GM12891 (cell line): Measurements from ENCODE around the gene MAPKBP1.

Experiments
- DNase-seq: peaks from one replicate; pipeline ENCODE4 v3.0.0; 2011; ENCODE audit warnings: low spot score; ENCODE audit not compliant: insufficient read length
- FAIRE-seq: peaks from 2 replicates; lab custom pipeline; 2011; peaks lifted over from hg19 to GRCh38; lab: Jason Lieb, UNC
- PAX5 ChIP-seq: IDR thresholded peaks from 2 replicates; pipeline ENCODE4 v1.6.1; 2011; ENCODE audit warnings: low read length, moderate library complexity, mild to moderate bottlenecking; ENCODE audit not compliant: insufficient read depth, severe bottlenecking
- POLR2A ChIP-seq: IDR thresholded peaks from 2 replicates; pipeline ENCODE4 v1.6.1; 2011; ENCODE audit warnings: low read depth, low read length, control low read depth
- POLR2AphosphoS5 ChIP-seq: IDR thresholded peaks from 2 replicates; pipeline ENCODE4 v1.6.1; 2011; ENCODE audit warnings: low read depth, low read length, control low read depth
- POU2F2 ChIP-seq: IDR thresholded peaks from 2 replicates; pipeline ENCODE4 v1.6.1; 2011; ENCODE audit warnings: low read depth, mild to moderate bottlenecking, control low read depth, low read length, moderate library complexity
- SPI1 ChIP-seq: IDR thresholded peaks from 2 replicates; pipeline ENCODE4 v1.6.1; 2011; ENCODE audit warnings: low read depth, low read length, control low read depth
- TAF1 ChIP-seq: IDR thresholded peaks from 2 replicates; pipeline ENCODE4 v1.6.1; 2011; ENCODE audit warnings: low read depth, low read length, control low read depth

The MAPKBP1 gene

DNA sequence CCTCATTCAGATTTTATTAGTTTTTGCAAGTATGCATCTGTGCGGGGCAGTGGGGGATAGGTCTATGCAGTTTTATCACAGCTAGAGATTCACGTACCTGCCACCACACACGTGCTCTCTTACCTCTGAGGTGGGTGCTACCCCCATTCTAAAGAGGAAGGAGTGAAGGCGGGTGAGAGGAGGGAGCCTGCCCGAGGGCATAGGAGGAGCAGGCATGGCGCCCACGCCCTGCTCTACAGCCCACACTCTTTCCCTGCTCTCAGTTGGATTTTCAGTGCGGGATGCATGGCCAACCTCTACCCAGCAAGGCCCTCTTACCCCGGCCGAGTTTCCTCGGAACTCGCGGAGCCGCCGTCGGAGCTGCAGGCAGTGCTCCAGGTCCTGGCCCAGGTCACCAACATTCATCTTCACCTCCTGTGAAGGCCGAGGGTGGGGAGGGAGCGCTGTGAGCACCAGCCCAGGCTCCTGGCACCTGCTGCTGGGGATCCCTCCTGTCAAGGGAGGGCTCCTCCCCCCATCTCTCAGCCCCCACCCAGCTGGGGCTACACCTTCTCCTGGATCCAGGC lies 91.3 kb downstream of the MAPKBP1 start:
- no peak for DNase-seq
- no peak for TF ChIP-seq PAX5
- TF ChIP-seq POU2F2, result no peak
- no peak for TF ChIP-seq POLR2A
- TF ChIP-seq TAF1, result no peak
- no peak for TF ChIP-seq POLR2AphosphoS5
- TF ChIP-seq SPI1, result no peak
- no peak for FAIRE-seq

DNA sequence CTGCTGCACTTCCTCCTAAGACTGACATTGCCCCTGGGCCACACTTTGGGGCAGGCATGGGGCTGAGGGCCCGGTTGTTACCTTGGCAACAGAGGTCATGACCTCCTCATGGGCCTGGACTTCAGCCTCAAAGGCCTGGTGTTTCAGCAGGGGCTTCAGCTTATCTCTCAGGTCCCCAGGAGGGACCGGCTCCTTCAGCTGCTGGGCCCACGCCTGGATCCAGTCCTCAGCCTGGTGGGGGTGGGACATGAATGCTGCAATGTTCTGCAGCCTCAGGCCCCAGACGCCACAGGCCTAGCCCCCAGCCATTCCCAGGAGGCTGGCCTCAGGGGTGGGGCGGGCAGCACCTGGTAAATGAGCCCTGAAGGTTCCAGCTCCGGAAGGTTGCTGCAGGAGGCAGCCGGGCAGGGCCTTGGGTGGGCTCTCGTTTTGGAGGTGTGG lies 92.0 kb downstream of the MAPKBP1 start:
- no peak for TF ChIP-seq POLR2A
- no peak for TF ChIP-seq POU2F2
- no peak for TF ChIP-seq PAX5
- no peak for TF ChIP-seq POLR2AphosphoS5
- TF ChIP-seq TAF1, result no peak
- TF ChIP-seq SPI1, result no peak
- no peak for FAIRE-seq
- no peak for DNase-seq

DNA sequence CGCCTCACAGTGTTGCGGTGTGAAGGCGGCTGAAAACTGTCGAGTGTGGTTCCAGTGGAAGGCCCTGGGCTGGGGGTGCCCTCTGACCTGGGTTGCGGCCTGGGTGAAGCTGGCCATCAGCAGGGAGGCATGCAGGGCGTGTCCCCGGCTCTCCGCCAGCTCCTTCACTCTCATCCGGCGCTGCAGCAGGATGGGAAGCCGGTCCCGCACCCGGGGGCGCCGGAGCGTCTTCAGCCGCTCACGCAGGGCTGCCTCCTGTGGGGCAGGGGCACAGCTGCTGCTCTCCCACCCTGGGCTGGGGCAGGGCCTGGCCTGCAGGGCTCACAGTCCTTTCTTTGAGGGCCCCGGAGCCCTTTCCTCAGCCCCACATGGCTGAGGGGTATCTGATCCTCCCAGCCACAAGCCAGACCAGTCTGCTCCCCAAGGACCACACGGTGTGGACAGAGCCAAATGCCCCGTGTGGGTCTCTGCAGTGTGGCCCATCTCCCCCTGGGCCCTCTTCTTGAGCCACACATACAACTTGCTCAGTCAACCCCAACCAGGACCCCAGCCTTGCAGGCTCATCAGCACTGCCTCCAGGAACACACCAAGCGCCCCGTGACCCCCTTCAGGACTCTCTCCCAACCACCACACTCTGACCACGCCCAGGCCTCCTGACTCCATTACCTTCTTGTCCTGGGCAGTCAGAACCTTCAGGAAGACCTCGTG lies 92.7 kb downstream of the MAPKBP1 start:
- no peak for FAIRE-seq
- TF ChIP-seq POLR2AphosphoS5, result no peak
- TF ChIP-seq POLR2A, result no peak
- TF ChIP-seq POU2F2, result no peak
- no peak for TF ChIP-seq TAF1
- no peak for TF ChIP-seq SPI1
- TF ChIP-seq PAX5, result no peak
- no peak for DNase-seq

DNA sequence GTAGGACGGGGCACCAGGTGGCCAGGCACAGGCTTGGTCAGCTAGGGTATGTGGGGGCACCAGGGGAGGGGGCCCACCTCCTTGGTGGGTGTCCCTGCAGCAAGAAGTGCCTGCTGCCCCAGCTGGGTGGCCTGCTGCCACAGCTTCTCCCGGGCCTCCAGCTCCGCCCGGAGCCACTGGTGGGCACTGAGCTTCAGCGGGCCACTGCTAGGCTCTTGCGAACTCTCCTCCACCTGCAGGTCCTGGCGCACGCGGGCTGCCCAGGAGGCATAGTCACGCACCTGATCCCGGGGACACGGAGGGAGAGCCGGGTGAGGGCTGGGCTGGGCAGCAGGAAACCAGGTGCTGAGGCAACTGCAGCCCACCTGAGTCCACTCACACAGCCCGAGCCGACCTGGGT lies 94.0 kb downstream of the MAPKBP1 start:
- DNase-seq, result no peak
- TF ChIP-seq POLR2A, result no peak
- TF ChIP-seq POU2F2, result no peak
- TF ChIP-seq POLR2AphosphoS5, result no peak
- no peak for TF ChIP-seq TAF1
- no peak for TF ChIP-seq SPI1
- TF ChIP-seq PAX5, result no peak
- FAIRE-seq, result no peak

DNA sequence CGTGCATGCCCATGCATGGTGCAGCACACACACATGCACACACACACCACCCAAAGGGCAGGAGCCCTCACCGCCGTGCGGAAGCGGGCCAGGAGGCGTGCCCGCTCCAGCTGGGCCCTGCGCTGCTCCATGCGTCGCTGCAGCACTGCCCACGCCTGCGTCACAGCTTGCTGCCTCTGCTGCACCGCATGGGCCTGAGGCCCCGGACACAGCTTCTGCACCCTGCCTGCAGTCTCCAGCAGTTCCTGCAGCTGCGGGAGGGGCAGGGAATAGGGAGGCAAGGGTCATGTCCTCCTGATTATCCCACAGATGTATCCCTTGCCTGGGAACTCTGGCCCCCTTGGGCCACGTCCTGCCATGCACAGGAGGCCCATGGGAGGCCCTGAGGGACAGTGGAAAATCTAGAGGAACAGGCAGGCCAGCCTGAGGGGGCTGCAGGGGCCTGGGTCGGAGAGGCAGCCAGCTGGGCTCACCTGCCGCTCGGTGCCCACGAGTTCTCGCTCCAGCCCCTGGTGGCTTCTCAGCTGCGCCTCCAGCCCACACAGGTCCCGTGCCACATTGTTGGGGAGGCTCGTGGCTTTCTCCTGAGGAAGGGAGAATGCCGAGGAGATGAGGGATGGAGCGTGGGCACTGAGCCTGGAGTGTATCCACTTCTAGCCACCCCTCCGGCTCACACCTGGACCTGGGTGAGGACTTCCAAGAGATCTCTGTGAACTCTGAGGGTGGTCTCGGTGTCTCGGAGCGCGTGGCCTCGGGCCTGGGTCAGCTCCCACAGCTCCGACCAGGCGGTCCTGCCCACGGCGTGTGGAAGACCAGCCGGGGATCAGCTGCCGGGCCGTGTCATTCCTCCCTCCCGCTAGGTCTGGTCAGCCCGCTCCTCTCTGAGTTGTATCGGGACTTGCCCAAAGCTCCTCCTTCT lies 95.7 kb downstream of the MAPKBP1 start:
- TF ChIP-seq POLR2AphosphoS5, result no peak
- no peak for TF ChIP-seq SPI1
- TF ChIP-seq POLR2A, result no peak
- no peak for TF ChIP-seq PAX5
- TF ChIP-seq POU2F2, result no peak
- FAIRE-seq (no peak), DNase-seq (no peak)

DNA sequence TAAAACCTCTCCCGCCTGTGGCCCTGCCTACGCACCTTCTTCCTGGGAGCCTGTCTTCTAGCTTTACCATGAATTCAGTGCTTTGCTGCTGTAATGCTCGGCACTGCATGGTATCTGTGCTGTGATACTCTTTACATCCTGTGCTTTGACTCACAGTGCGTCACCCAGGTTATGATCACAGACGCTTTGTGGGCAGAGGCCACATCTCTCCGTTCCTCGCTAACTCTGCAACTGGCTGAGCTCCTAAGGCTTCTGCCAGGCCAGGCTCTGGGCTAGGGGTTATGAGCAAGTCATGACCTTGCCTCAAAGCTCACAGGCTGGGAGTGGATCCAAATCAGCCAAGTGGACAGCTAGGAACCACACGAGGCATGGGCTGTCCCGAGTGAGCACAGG lies 96.4 kb downstream of the MAPKBP1 start:
- DNase-seq (no peak), FAIRE-seq (no peak)
- TF ChIP-seq PAX5, result no peak

DNA sequence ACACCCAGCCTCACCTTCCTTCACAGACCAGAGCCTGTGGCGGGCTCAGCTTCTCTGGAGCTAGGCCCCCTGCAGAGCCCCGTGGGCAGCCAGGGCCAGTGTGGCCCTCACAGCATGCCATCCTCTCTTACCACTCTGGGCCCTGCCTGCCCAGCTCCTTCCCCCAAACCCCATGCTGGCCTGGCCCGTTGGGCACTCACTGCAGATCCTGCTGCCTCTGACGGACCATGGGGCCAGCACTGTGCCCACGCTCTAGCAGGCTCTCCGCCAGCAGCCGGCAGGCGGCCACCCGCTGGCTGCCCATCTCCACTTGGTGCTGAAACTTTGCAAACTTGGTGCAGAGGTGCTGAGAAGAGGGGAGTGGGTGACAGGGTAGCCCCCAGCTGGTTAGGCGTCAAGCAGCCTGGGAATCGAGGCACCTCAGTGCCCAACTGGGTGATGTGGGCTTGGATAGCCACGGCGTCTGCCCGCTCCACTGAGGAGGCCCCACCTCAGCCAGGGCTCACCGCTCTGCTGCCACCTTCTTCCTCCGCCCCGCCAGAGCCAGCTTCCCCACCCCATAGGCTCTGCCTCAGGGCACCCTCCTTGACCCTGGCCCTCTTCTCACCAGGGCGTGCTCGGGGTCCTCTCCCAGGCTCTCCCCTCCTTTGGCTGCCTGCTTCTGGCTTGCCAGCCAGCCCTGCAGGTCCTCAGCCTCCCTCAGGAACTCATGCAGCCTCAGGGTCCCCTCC lies 97.1 kb downstream of the MAPKBP1 start:
- DNase-seq, result no peak
- FAIRE-seq, result no peak
- TF ChIP-seq SPI1, result no peak
- TF ChIP-seq POLR2AphosphoS5, result no peak
- TF ChIP-seq POU2F2, result no peak
- TF ChIP-seq PAX5, result no peak
- TF ChIP-seq POLR2A, result no peak
- no peak for TF ChIP-seq TAF1

DNA sequence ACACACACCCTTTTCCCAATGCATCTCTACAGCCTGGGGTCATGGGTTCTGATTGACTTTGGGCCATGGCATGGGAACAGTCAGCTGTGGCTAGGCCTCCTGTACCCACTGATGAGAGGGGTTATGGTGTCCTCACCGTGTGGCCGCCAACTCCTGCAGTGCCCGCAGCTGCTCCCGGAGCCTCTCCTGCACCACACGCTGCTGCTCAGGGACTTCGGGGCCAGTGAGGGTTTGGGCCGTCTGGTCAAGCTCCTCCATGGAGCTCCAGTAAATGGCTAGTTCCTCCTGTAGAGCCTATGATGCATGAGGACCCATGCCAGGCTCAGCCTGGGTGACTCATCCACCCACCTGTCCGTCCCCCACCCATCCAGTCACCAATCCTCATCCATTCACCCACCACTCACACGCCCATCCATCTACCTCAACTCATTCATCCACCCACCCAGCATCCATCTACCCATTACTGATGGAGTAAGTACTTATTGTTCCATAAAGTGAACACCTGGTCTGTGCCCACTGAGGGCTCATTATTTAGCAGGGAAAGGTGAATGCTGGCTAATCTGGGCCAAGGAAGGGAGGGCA lies 98.0 kb downstream of the MAPKBP1 start:
- no peak for FAIRE-seq
- no peak for TF ChIP-seq TAF1
- TF ChIP-seq POU2F2, result no peak
- no peak for TF ChIP-seq POLR2A
- TF ChIP-seq SPI1, result no peak
- no peak for TF ChIP-seq PAX5
- TF ChIP-seq POLR2AphosphoS5, result no peak
- no peak for DNase-seq

DNA sequence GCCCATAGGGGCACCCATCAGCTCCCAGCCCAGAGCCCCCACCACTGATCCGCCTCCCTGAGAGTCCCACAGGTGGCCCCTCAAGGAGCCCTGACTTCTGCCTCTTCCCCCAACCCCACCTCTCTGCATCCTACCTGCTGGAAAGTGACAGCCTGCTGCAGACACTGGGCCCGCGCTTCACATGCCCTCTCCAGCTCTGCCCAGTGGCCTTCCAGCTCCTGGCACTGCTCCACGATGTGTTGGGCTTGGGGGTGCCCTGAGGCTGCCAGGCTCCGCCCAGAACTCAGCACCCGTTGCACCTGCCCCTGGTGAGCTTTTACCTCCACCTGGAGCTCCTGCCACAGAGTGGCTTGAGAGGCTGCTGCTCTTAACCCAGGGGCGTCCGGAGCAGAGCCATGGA lies 99.4 kb downstream of the MAPKBP1 start:
- FAIRE-seq (no peak), DNase-seq (no peak)
- no peak for TF ChIP-seq POU2F2
- TF ChIP-seq PAX5, result no peak
- TF ChIP-seq TAF1, result no peak
- no peak for TF ChIP-seq SPI1
- TF ChIP-seq POLR2A, result no peak
- TF ChIP-seq POLR2AphosphoS5, result no peak
